Measurements from ENCODE around the gene UPK2.
A peak's percentile ranks its signal among the peaks of the same experiment; 100 is the strongest.

Gene UPK2

DNA sequence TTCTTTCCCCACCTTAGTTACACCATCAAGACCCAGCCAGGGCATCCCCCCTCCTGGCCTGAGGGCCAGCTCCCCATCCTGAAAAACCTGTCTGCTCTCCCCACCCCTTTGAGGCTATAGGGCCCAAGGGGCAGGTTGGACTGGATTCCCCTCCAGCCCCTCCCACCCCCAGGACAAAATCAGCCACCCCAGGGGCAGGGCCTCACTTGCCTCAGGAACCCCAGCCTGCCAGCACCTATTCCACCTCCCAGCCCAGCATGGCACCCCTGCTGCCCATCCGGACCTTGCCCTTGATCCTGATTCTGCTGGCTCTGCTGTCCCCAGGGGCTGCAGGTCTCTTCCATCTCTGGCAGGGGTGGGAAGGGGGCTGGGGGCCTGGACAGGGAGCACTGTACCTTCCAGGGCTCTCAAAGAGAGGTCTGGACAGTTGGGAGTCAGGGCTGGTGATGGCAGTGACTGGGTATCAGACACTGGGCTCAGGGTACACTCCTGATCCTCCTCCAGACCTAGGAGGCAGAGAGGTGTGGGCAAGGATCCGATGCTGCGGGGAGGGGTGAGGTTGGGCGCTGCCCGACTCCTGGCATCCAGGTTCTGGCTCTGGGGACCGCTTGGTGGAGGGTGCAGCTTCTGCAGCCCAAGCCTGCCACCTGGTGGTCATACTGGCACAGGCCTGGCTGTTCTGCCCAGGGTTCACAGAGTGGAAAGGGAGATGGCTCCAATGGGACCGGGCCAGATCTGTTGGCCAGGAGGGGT is at the start of gene UPK2:
TSS of gene UPK2 (plus strand) at position 205 of the 753 bp plus-strand sequence. CDS start at position 258, 53 bp downstream.
- TF ChIP-seq, protein P1, sequence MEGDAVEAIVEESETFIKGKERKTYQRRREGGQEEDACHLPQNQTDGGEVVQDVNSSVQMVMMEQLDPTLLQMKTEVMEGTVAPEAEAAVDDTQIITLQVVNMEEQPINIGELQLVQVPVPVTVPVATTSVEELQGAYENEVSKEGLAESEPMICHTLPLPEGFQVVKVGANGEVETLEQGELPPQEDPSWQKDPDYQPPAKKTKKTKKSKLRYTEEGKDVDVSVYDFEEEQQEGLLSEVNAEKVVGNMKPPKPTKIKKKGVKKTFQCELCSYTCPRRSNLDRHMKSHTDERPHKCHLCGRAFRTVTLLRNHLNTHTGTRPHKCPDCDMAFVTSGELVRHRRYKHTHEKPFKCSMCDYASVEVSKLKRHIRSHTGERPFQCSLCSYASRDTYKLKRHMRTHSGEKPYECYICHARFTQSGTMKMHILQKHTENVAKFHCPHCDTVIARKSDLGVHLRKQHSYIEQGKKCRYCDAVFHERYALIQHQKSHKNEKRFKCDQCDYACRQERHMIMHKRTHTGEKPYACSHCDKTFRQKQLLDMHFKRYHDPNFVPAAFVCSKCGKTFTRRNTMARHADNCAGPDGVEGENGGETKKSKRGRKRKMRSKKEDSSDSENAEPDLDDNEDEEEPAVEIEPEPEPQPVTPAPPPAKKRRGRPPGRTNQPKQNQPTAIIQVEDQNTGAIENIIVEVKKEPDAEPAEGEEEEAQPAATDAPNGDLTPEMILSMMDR (IDR thresholded peaks at IDR 0.05; ENCODE audit: insufficient read depth, low read depth, low read length, missing control alignments), result peak; percentile 98
- H3K4me3 ChIP-seq (ENCODE audit: low read depth, low read length), result no peak within 1 kb of the TSS
- DNase-seq (ENCODE audit: low read depth), result peak; percentile 85

DNA sequence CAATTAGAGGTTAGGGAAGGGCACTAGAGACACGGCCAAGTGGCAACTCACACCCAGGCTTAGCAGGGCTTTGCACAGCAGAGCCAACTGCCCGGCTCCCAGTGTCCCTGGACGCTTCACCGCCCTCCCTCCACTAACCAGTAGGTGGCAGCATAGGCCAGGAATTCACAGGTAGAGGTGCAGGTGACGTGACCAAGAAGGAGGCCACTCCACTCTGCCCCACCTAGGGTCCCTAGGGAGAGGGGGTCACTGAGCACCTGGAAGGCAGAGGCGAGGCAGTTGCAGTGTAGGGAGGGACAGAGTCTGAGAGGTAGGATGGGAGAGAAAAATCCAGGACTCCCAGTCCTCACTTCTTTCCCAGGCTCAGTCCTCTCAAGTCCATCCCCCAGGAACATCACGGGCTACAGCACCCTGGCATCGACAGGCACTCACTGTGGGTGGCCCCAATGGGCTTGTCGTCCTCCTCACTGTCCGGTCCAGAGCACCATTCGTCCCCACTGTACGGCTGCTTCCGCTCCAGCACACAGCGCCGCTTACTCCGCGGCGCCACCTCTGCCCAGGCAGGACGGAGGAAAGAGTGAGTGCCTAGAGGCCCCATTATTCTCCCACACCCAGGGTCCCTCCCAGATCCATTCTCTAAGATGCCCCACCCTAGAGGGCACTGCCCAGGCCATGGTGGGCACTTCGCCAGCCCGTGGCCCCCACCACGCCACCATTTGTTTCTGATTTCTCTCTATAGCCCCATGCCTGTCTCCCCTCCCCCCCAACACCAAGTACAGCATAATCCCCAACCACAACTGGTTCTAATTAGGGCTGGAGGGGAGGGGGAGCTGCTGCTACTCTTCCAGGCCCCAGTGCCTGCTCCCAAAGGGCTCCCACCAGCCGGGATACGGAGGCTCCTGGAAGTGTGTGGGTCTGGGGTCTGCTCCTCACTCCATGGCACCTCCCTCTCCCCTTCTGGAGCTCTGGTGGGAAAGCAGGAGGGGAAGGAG is 48.8 kb upstream of the UPK2 start:
- H3K4me3 ChIP-seq (ENCODE audit: low read depth, low read length), result no peak overlapping the region
- peak; percentile 88 for DNase-seq (ENCODE audit: low read depth)
- TF ChIP-seq, protein P1 (IDR thresholded peaks at IDR 0.05; ENCODE audit: insufficient read depth, low read depth, low read length, missing control alignments), result peak; percentile 90

DNA sequence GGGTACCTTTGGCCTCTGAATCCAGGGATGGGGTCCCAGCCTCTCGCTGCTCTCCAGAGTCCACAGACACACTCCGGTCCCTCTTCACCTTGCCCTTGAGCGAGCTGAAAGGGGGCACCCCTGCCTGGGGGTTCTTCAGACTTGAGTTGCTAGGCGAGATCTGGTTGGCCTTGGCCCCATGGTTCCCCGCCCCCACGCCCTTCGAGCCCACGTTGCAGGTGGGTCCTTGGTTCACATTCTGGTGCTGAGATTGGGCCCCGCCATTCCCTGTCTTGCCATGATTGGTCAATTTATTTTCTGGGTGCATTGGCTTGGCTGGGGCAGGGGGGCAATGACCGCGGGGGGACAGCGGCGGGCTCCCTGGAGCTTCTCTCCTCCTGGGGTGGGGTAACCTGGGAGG is 47.8 kb upstream of the UPK2 start:
- DNase-seq (ENCODE audit: low read depth), result no peak
- no peak overlapping the region for H3K4me3 ChIP-seq (ENCODE audit: low read depth, low read length)
- TF ChIP-seq, protein P1 (IDR thresholded peaks at IDR 0.05; ENCODE audit: insufficient read depth, low read depth, low read length, missing control alignments), result no peak

DNA sequence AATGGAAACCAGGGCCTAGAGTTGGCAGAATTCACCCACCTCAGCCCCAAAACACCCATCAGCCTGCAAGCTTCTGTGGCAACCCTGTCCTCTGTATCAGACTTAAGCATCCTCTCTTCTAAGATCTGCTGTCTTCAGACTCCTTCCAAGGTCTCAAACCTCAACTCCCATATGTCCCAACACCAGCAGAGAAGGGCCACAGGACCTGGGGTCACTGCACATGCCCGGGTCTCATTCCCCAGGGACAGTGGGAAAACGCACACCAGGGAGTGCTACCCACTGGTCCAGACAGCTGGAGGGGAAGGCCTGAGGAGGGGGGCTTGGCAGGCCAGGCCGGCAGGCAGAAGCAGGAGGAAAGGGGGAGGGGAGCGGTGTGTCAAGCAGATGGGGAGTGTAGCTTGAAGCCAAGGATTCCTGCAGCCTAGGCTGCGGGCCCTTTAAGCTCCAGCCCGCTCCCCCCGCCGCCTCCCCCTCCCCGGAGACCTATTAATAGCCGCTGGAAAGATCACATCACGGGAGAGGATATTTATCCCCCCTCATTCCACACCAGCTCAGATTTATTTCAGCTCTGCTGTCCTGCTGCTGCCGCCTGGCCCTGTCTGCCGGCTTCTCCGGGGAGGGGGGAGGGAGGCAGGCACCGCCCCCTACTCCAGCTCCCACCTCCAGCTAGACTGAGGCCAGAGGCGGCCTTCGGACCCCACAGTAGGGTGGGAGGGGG is 47.0 kb upstream of the UPK2 start:
- no peak for DNase-seq (ENCODE audit: low read depth)
- TF ChIP-seq, protein P1 (IDR thresholded peaks at IDR 0.05; ENCODE audit: insufficient read depth, low read depth, low read length, missing control alignments), result no peak
- no peak overlapping the region for H3K4me3 ChIP-seq (ENCODE audit: low read depth, low read length)

DNA sequence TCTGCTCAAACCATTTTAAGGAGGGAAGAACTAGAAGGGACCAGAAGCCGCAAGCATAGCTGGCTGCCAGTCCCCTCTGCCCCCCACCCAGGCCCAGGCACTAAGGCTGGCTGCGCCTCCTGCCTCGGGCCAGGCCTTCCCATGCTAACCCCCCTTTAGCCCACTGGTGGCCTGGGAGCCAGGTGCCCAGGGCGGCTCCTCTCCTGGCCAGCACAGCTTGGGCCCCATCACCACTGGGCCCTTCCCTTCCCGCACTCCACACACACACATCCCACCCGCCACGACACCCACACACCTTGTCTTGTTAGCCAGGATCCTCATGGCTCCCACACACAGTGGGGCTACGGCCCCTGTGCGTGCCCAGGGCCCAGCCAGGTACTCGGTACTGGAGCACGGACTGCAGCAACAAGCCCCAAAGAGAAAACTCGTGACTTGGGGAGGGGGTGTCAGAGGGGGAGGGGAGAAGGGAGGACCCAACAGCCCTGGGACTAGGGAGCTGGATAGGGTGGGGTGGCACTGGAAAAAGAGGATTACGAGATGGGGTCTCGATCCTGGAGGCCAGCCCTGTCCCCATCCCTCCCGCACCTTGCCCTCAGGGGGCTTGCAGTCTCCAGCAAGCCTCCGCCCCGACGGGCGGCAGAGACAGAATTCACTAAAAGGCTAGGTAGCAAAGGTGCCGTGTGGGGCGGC is 46.3 kb upstream of the UPK2 start:
- DNase-seq (ENCODE audit: low read depth), result no peak
- TF ChIP-seq, protein P1 (IDR thresholded peaks at IDR 0.05; ENCODE audit: insufficient read depth, low read depth, low read length, missing control alignments), result no peak
- H3K4me3 ChIP-seq (ENCODE audit: low read depth, low read length), result no peak overlapping the region

Measured in GM12865 (cell line).